Ishikawa (cell line): ENCODE measurements around the gene SMAD1.

Experiments
- CEBPB ChIP-seq: IDR thresholded peaks from 2 replicates; pipeline ENCODE4 v1.6.1; 2012
- CREB1 ChIP-seq: IDR thresholded peaks from 2 replicates; pipeline ENCODE4 v1.6.1; 2012; ENCODE audit warnings: low read depth
- EGR1 ChIP-seq: IDR thresholded peaks from 2 replicates; pipeline ENCODE4 v1.6.1; 2012
- EP300 ChIP-seq: IDR thresholded peaks from 2 replicates; pipeline ENCODE4 v1.6.1; 2012; ENCODE audit warnings: borderline replicate concordance
- FOXM1 ChIP-seq: IDR thresholded peaks from 2 replicates; pipeline ENCODE4 v1.6.1; 2012; ENCODE audit warnings: low read depth, borderline replicate concordance
- NFIC ChIP-seq: IDR thresholded peaks from 2 replicates; pipeline ENCODE4 v1.6.1; 2012
- RAD21 ChIP-seq: IDR thresholded peaks from 2 replicates; pipeline ENCODE4 v1.6.1; 2012; ENCODE audit warnings: low read depth
- TAF1 ChIP-seq: IDR thresholded peaks from 2 replicates; pipeline ENCODE4 v1.6.1; 2012; ENCODE audit warnings: low read depth, mild to moderate bottlenecking
- TCF12 ChIP-seq: IDR thresholded peaks from 2 replicates; pipeline ENCODE4 v1.6.1; 2012; ENCODE audit warnings: low read depth
- TEAD4 ChIP-seq: IDR thresholded peaks from 2 replicates; pipeline ENCODE4 v1.6.1; 2012
- YY1 ChIP-seq: IDR thresholded peaks from 2 replicates; pipeline ENCODE4 v1.6.1; 2012; ENCODE audit warnings: low read depth
- ZBTB7A ChIP-seq: IDR thresholded peaks from 2 replicates; pipeline ENCODE4 v1.6.1; 2012; ENCODE audit warnings: low read depth
- TF ChIP-seq, protein P1 (sequence below): IDR thresholded peaks from 2 replicates; pipeline ENCODE4 v1.6.1; 2012
- TF ChIP-seq, protein P2 (sequence below): IDR thresholded peaks from 2 replicates; pipeline ENCODE4 v1.6.1; 2012; ENCODE audit warnings: low read depth, mild to moderate bottlenecking
- TF ChIP-seq, protein P3 (sequence below): IDR thresholded peaks from 2 replicates; pipeline ENCODE4 v1.6.1; 2012

The SMAD1 gene

DNA sequence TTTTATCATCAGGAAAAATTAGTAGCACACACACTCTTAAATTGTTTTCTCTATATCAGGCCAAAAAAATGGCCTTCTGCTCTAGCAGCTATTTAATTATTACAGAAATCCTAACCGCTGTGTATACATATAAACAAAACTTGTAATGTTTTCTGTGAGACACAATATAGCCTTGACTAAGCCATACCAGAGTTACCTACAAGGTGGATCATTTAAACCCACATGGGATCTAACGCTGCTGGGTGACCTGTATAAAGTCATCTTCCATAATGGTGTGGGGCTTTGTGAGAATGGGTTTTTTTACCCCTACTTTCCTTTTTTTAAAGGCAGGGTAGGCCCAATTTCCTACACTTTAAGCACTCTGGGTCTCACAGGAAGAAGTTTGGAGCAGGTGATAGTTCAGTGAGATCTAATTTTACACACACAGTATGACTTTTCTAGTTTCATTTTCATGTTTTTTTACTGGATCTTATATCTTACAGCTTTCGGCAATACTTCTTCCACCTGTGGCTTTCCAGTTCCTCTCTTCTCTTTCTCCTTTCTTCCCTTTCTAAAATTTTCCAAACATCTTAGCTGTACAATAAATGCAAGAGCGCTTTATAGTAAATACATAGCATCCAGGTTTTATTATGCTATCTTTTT is 70.6 kb downstream of the SMAD1 start:
- TF ChIP-seq EGR1 (no peak), NFIC (no peak), ZBTB7A (no peak), RAD21 (no peak), FOXM1 (no peak), TCF12 (no peak), CREB1 (no peak), YY1 (no peak), CEBPB (no peak), TAF1 (no peak), TEAD4 (no peak), EP300 (no peak)
- TF ChIP-seq, protein P1, sequence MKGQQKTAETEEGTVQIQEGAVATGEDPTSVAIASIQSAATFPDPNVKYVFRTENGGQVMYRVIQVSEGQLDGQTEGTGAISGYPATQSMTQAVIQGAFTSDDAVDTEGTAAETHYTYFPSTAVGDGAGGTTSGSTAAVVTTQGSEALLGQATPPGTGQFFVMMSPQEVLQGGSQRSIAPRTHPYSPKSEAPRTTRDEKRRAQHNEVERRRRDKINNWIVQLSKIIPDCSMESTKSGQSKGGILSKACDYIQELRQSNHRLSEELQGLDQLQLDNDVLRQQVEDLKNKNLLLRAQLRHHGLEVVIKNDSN: no peak
- TF ChIP-seq, protein P2, sequence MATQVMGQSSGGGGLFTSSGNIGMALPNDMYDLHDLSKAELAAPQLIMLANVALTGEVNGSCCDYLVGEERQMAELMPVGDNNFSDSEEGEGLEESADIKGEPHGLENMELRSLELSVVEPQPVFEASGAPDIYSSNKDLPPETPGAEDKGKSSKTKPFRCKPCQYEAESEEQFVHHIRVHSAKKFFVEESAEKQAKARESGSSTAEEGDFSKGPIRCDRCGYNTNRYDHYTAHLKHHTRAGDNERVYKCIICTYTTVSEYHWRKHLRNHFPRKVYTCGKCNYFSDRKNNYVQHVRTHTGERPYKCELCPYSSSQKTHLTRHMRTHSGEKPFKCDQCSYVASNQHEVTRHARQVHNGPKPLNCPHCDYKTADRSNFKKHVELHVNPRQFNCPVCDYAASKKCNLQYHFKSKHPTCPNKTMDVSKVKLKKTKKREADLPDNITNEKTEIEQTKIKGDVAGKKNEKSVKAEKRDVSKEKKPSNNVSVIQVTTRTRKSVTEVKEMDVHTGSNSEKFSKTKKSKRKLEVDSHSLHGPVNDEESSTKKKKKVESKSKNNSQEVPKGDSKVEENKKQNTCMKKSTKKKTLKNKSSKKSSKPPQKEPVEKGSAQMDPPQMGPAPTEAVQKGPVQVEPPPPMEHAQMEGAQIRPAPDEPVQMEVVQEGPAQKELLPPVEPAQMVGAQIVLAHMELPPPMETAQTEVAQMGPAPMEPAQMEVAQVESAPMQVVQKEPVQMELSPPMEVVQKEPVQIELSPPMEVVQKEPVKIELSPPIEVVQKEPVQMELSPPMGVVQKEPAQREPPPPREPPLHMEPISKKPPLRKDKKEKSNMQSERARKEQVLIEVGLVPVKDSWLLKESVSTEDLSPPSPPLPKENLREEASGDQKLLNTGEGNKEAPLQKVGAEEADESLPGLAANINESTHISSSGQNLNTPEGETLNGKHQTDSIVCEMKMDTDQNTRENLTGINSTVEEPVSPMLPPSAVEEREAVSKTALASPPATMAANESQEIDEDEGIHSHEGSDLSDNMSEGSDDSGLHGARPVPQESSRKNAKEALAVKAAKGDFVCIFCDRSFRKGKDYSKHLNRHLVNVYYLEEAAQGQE: no peak
- TF ChIP-seq, protein P3, sequence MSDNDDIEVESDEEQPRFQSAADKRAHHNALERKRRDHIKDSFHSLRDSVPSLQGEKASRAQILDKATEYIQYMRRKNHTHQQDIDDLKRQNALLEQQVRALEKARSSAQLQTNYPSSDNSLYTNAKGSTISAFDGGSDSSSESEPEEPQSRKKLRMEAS: no peak

DNA sequence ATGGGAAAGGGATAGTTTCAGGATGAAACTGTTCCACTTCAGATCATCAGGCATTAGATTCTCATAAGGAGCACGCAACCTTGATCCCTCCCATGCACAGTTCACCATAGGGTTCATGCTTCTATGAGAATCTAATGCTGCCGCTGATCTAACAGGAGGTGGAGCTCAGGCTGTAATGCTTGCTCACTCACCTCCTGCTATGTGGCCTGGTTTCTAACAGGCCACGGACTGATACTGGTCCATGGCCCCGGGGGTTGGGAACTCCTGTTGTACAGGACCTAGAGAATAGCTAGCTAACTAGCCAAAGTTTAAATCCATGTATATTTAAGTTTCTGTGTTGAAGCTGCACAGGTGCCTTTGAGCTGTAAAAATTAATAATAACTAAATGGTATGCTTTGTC is 71.7 kb downstream of the SMAD1 start:
- TF ChIP-seq ZBTB7A (no peak), FOXM1 (no peak), NFIC (no peak), YY1 (no peak)
- TF ChIP-seq, protein P1: no peak

DNA sequence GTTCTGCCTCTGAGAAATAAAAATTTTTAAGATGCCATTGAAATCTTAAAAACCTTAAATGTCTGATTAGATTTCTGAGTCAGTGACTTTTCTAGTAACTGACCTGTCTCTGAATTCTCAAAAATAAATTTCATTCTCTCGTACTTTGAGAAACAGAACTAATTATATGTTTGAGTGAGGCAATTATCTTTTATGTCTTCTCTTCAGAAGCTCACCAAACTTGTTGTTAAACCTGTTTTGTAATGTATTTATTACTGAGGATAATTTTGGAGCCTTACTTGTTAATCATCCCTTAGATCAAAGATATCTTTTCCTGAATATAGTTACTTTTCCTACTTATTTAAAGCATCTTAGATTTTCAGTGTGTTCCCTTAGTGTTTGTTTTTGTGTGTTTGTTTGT is 73.0 kb downstream of the SMAD1 start:
- TF ChIP-seq FOXM1: no peak
- no peak for TF ChIP-seq NFIC
- TF ChIP-seq, protein P3: no peak
- no peak for TF ChIP-seq YY1
- TF ChIP-seq ZBTB7A: no peak
- no peak for TF ChIP-seq EP300

DNA sequence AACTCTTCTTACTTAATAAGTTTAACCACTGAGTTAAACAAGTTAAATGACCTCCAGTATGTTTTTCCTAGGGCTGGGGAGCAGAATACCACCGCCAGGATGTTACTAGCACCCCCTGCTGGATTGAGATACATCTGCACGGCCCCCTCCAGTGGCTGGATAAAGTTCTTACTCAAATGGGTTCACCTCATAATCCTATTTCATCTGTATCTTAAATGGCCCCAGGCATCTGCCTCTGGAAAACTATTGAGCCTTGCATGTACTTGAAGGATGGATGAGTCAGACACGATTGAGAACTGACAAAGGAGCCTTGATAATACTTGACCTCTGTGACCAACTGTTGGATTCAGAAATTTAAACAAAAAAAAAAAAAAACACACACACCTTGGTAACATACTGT is 76.1 kb downstream of the SMAD1 start:
- TF ChIP-seq FOXM1 (no peak), RAD21 (peak; percentile 80)

DNA sequence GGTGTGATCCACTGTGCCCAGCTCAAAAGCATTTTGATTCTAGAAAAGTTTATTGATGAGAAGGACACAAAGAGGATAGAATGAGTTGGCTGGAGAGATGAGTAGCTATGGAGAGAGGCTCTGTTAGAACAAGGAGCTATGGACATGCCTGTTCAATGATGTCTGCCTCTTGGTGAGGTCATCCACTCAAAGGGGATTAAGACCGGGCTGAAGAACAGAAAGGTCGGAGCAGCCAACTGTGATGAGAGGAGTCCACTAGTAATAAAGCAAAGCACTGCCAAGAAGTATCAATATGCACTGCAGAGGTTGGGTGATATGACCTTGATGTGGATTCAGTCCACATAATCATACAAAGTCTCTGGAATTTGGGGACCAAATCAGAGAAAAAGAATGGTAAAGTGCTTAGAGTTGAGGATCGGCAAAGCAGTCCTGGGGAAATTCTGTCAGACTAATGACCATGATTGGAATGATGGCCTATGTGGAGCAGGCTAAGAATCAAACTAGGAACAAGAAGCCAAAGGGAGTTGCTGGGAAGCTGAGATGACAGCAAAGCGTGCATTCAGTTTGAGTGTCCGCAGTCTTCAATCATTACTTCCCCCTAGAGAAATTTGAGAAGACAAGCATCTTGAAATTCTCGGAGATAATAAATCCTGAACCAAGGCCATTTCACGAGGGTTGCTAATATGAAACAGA is 81.8 kb downstream of the SMAD1 start:
- TF ChIP-seq EP300 (no peak), RAD21 (no peak), TCF12 (no peak), EGR1 (no peak), FOXM1 (no peak)
- TF ChIP-seq, protein P2: no peak

DNA sequence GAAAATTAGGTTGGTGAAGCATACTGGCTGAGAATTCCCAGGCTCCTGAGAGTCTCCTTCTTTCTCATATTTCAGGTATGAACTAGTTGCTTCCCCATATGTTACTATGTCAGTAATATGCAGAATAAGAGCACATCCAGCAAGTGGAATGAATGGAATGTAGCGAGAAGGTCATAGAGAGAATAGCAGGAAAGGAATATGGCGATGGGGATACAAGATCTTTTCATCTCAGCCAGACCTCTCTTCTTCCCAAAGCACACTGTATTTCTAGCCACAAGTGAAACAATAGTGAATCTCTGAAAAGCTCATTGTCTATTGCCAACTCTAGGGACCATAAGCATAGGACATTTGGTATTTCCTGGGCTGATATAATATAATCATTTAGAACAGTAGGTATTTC is 82.9 kb downstream of the SMAD1 start:
- TF ChIP-seq RAD21 (no peak), NFIC (no peak), CEBPB (no peak), FOXM1 (no peak), TEAD4 (no peak), TAF1 (no peak), ZBTB7A (no peak), CREB1 (no peak), TCF12 (no peak), YY1 (no peak), EP300 (no peak), EGR1 (no peak)
- TF ChIP-seq, protein P2: no peak
- TF ChIP-seq, protein P1: no peak
- TF ChIP-seq, protein P3: no peak
